AG04449 (cell line): Measurements from ENCODE around the gene MLST8.

ENCODE experiments used
- CTCF ChIA-PET: fragments of 350-600 bp; formaldehyde crosslinking; extraction: SDS; loops from one replicate; lab custom pipeline; 2021; ENCODE audit warnings: antibody characterized with exemption; lab: Yijun Ruan, JAX
- POLR2A ChIA-PET: fragments of 400-600, 350-600 bp; formaldehyde crosslinking; extraction: SDS; loops from one replicate; lab custom pipeline; 2020; ENCODE audit warnings: antibody characterized with exemption, inconsistent platforms; lab: Yijun Ruan, JAX
- DNase-seq: peaks from one replicate; pipeline ENCODE4 v3.0.0-alpha.2; 2010; ENCODE audit warnings: low read depth, low spot score
- H3K4me3 ChIP-seq: 2 replicates; pipeline ENCODE4 v1.5.1; 2011; ENCODE audit warnings: low read depth, mild to moderate bottlenecking, control low read depth, low read length
- CTCF ChIP-seq: IDR thresholded peaks from one replicate; pipeline ENCODE4 v1.5.1; 2011; ENCODE audit warnings: mild to moderate bottlenecking, moderate library complexity, low read length, control low read depth, inconsistent platforms; ENCODE audit not compliant: insufficient read depth; ENCODE audit errors: missing control alignments

Gene MLST8

GRCh38 chr16:2210009-2210332 lies 4.7 kb downstream of the MLST8 start:
- no peak overlapping the region for H3K4me3 ChIP-seq
- POLR2A ChIA-PET: interaction anchor here (0.5 to 3.8 kb wide), 2 partner anchors 55 to 335 kb away, joined by 3 to 17 read pairs; partner anchors contain the start of gene TRAF7
- no peak for DNase-seq
- CTCF ChIA-PET: interaction anchor here (0.8 kb wide), 1 partner anchor 206 kb away, joined by 3 read pairs; no protein-coding TSS in a partner anchor
- no peak for TF ChIP-seq CTCF

DNA sequence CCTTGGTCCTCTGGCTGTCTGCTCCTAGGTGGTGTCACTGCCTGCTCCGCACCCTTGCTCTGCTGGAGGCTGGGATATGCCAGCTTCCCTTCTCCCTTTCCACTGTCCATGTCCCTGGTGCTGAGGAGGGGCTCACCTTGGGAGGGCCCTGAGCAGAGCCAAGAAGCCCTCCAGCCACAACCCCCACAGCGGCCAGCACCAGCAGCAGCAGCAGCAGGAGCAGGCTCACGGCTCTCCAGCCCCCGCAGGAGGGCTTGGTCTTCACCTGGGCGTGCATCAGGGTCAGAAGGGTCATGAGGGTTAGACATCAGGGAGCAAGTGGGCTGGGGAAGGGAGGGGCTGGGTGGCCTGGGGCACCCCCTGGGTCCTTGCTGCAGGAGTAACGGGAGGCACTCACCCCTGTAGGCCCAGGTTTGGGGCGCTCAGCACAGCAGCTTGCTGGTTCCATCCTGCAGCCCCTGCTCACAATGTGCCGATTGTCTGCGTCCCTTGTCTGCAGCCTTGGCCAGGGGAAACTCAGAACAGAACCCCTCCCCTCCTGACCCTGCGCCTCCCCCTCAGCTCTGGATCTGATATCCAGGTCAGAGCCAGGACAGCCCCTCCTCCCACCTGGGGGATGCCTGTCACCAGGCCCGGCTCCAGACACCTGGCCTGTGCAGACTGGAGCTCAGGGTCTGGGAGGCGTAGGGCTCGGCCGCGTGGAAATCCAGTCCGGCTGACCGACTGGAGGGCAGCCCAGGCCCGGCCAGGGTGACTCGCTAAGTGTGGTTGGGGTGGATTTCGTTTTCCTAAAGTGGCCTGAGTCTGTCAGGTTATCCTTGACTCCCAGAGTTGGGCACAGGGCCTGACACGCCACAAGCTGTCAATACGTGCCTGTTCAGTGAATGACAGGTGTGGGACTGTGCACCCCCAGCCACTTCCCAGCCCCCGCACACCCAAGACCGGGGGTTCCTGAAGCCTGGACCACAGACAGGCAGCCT lies 5.4 kb downstream of the MLST8 start, which contains the start of gene BRICD5:
TSS of gene BRICD5 (minus strand) at position 478 of the 980 bp plus-strand sequence. CDS start at position 448, 30 bp downstream.
- ChIA-PET POLR2A (interaction anchor here (3.8 kb wide), 1 partner anchor 56 kb away, joined by 17 read pairs; the partner anchor contains the start of gene TRAF7), CTCF (interaction anchor here (0.8 kb wide), 1 partner anchor 206 kb away, joined by 3 read pairs; no protein-coding TSS in a partner anchor)
- no peak for DNase-seq
- TF ChIP-seq CTCF: no peak
- H3K4me3 ChIP-seq: no peak within 1 kb of the TSS

DNA sequence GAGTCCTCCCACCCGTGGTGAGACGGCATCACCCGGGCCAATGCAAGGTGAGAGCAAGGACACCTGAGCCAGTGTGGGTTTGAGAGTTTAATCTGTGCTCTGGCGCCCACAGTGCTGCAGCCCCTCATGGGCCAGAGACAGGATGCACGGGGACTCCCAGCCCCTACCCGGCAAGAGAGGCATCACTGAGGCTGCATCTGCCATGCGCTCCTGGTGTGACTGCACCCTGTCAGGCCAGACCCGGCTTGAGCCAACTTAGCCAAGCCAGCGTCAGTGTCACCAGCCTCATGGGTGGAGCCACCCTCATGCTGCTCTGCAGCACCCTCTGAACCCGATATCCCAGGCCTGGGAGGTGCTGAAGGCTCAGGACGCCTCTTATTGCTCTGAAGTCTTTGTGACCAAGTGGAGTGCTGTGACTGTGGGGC lies 6.7 kb downstream of the MLST8 start:
- ChIA-PET CTCF (no interaction called here), POLR2A (interaction anchor here (0.7 to 3.8 kb wide), 2 partner anchors 56 to 57 kb away, joined by 3 to 17 read pairs; partner anchors contain the start of gene TRAF7)
- DNase-seq: no peak
- no peak overlapping the region for H3K4me3 ChIP-seq
- no peak for TF ChIP-seq CTCF

DNA sequence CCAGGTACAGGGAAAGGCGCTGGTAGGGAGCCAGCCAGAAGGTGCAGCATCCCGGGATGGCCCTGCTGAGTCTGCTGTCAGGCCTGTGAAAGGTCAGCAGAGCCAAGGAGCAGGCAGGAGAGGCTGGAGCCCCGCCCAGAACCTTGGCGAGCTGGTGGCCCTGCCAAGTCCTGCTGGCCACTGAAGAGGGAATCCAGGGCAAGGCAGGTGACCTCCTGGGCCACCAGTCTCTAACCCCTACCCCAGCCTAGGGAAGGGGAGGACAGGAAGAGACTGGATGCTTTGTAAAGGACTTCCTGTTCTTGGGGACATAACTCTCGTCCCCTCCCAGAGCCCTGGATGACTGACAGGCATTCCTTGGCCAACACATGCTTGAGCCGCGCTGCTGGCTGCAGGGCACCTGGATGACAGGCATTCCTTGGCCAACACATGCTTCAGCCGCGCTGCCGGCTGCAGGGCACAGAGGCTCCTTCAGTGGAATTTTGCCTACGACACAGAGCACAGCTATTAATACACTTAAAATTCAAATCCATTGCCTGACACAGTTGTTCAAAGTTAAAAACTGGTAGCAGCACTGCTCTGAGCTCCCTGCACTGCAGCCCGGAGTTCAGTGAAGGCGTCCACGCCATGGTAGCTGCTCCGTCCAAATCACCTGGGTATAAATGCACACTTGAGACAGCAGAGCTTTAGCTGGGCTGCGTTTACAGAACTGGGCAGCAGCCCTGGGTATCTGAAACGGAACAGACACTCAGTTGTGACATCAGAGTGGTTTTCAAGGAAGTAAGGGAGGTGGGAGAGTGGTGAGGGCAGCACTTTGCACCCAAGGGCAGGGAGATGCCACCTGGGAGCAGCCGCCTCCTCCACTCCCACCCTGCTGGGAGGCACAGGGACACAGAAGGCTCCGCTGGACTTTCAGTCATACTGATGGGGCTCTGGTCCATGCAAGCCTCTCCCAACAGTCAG lies 7.4 kb downstream of the MLST8 start:
- no peak for TF ChIP-seq CTCF
- POLR2A ChIA-PET: interaction anchor here (0.7 to 0.9 kb wide), 2 partner anchors 57 to 58 kb away, joined by 3 read pairs; partner anchors contain the start of gene TRAF7
- no peak for DNase-seq
- CTCF ChIA-PET: no interaction called here
- H3K4me3 ChIP-seq: peak overlapping the region; percentile 67

- CTCF ChIA-PET: interaction anchor here (0.9 kb wide), 1 partner anchor 287 kb away, joined by 3 read pairs; no protein-coding TSS in a partner anchor
- POLR2A ChIA-PET: interaction anchor here (0.8 to 2.6 kb wide), 4 partner anchors 8 to 59 kb away, joined by 6 to 13 read pairs (median 6); partner anchors contain the start of genes E4F1, ECI1 and TRAF7
- DNase-seq: no peak
Measured at GRCh38 chr16:2213817-2214718, 8.8 kb downstream of the MLST8 start.

More at GRCh38 chr16:2213817-2214718, 8.8 kb downstream of the MLST8 start:
- TF ChIP-seq CTCF: no peak
- peak overlapping the region; percentile 67 for H3K4me3 ChIP-seq
